ENCODE data around the gene HYDIN. TPM values are rescaled to one million over a fixed set of nuclear protein-coding genes. Genes with fewer than 3 reads are reported as not detected.
"Not testable (repeated sequence)": the region's sequence is repeated elsewhere in the genome, so short reads cannot be mapped to it uniquely, and the experiment has no call there.

HYDIN gene
- total RNA-seq, 1 experiment from 2014 or later: not detected

GRCh38 chr16:70877895-70878294 is 352.6 kb downstream of the HYDIN start:
- H3K9me3 ChIP-seq (ENCODE audit: control insufficient read depth in 1 of 2, insufficient read depth in 1 of 2, low read depth in 1 of 2, low read length in 2 of 2); H3K4me2 ChIP-seq (ENCODE audit: low read length); POLR2A ChIA-PET; BruUV-seq (replicated peaks); H3K27ac ChIP-seq (ENCODE audit: low read depth, low read length); ATAC-seq; intact Hi-C loops (cut with micrococcal nuclease); RAD21 ChIA-PET (ENCODE audit: low non-redundant PET in 1 of 2, low total read pairs in 2 of 2, uncharacterized antibody in 2 of 2, unreplicated experiment in 2 of 2); H3K4me1 ChIP-seq (ENCODE audit: control insufficient read depth in 1 of 2, insufficient read depth in 2 of 2, low read length in 2 of 2); H3K27me3 ChIP-seq (ENCODE audit: insufficient read depth, low read length); DNase-seq (ENCODE audit: low read depth, low spot score); H2AFZ ChIP-seq (ENCODE audit: low read depth, low read length, poor library complexity, severe bottlenecking); H3K9me2 ChIP-seq (ENCODE audit: insufficient read depth); H4K20me1 ChIP-seq (ENCODE audit: insufficient read depth); H3K36me3 ChIP-seq (ENCODE audit: control insufficient read depth in 1 of 2, insufficient read depth in 2 of 2, low read length in 2 of 2); H3K9ac ChIP-seq (ENCODE audit: low read length); CTCF ChIA-PET; H3K79me2 ChIP-seq (ENCODE audit: insufficient read depth, low read length); H3K4me3 ChIP-seq (replicated peaks in 1 of 2; ENCODE audit: low read depth in 1 of 2, low read length in 2 of 2): not testable (repeated sequence)

- CTCF ChIA-PET; H4K20me1 ChIP-seq (ENCODE audit: insufficient read depth); POLR2A ChIA-PET; H3K27ac ChIP-seq (ENCODE audit: low read depth, low read length); intact Hi-C loops (cut with micrococcal nuclease); H2AFZ ChIP-seq (ENCODE audit: low read depth, low read length, poor library complexity, severe bottlenecking); H3K4me3 ChIP-seq (replicated peaks in 1 of 2; ENCODE audit: low read depth in 1 of 2, low read length in 2 of 2); H3K9ac ChIP-seq (ENCODE audit: low read length); H3K79me2 ChIP-seq (ENCODE audit: insufficient read depth, low read length); DNase-seq (ENCODE audit: low read depth, low spot score); BruUV-seq (replicated peaks); H3K27me3 ChIP-seq (ENCODE audit: insufficient read depth, low read length); RAD21 ChIA-PET (ENCODE audit: low non-redundant PET in 1 of 2, low total read pairs in 2 of 2, uncharacterized antibody in 2 of 2, unreplicated experiment in 2 of 2); H3K36me3 ChIP-seq (ENCODE audit: control insufficient read depth in 1 of 2, insufficient read depth in 2 of 2, low read length in 2 of 2); H3K9me2 ChIP-seq (ENCODE audit: insufficient read depth); H3K4me2 ChIP-seq (ENCODE audit: low read length); H3K9me3 ChIP-seq (ENCODE audit: control insufficient read depth in 1 of 2, insufficient read depth in 1 of 2, low read depth in 1 of 2, low read length in 2 of 2); H3K4me1 ChIP-seq (ENCODE audit: control insufficient read depth in 1 of 2, insufficient read depth in 2 of 2, low read length in 2 of 2): not testable (repeated sequence)
- peak; percentile 84 for ATAC-seq
These were observed 354.1 kb downstream of the HYDIN start for GRCh38 chr16:70876442-70876841.

GRCh38 chr16:70864698-70865097 is 365.8 kb downstream of the HYDIN start:
- POLR2A ChIA-PET; RAD21 ChIA-PET (ENCODE audit: low non-redundant PET in 1 of 2, low total read pairs in 2 of 2, uncharacterized antibody in 2 of 2, unreplicated experiment in 2 of 2); H3K27ac ChIP-seq (ENCODE audit: low read depth, low read length); intact Hi-C loops (cut with micrococcal nuclease); DNase-seq (ENCODE audit: low read depth, low spot score); ATAC-seq; H3K4me3 ChIP-seq (replicated peaks in 1 of 2; ENCODE audit: low read depth in 1 of 2, low read length in 2 of 2); CTCF ChIA-PET; H3K27me3 ChIP-seq (ENCODE audit: insufficient read depth, low read length); H4K20me1 ChIP-seq (ENCODE audit: insufficient read depth); BruUV-seq (replicated peaks); H3K9me3 ChIP-seq (ENCODE audit: control insufficient read depth in 1 of 2, insufficient read depth in 1 of 2, low read depth in 1 of 2, low read length in 2 of 2); H3K4me2 ChIP-seq (ENCODE audit: low read length); H3K9me2 ChIP-seq (ENCODE audit: insufficient read depth); H3K79me2 ChIP-seq (ENCODE audit: insufficient read depth, low read length); H3K36me3 ChIP-seq (ENCODE audit: control insufficient read depth in 1 of 2, insufficient read depth in 2 of 2, low read length in 2 of 2); H3K4me1 ChIP-seq (ENCODE audit: control insufficient read depth in 1 of 2, insufficient read depth in 2 of 2, low read length in 2 of 2); H2AFZ ChIP-seq (ENCODE audit: low read depth, low read length, poor library complexity, severe bottlenecking); H3K9ac ChIP-seq (ENCODE audit: low read length): not testable (repeated sequence)
